KMS-11 (cell line): ENCODE data around the gene OGN.

Experiments used
- H2AFZ ChIP-seq: fragments of 200-600 bp; sonication (generic); 2 replicates; pipeline ENCODE4 v1.6.1; 2016; ENCODE audit warnings: antibody characterized with exemption, mixed run types, low read depth
- H3K27ac ChIP-seq: fragments of 200-600 bp; sonication (generic); 2 replicates; pipeline ENCODE4 v1.6.1; 2016; ENCODE audit warnings: mild to moderate bottlenecking, mixed run types
- H3K27me3 ChIP-seq: fragments of 200-600 bp; sonication (generic); 2 replicates; pipeline ENCODE4 v1.6.1; 2017; ENCODE audit warnings: mild to moderate bottlenecking, low read depth, mixed run types, moderate library complexity; ENCODE audit not compliant: insufficient read depth
- H3K36me3 ChIP-seq: fragments of 200-600 bp; sonication (generic); 2 replicates; pipeline ENCODE4 v1.6.1; 2017; ENCODE audit warnings: mild to moderate bottlenecking, mixed run types; ENCODE audit not compliant: insufficient read depth
- H3K4me1 ChIP-seq: fragments of 200-600 bp; sonication (generic); 2 replicates; pipeline ENCODE4 v1.6.1; 2016; ENCODE audit warnings: mild to moderate bottlenecking, low read depth, mixed run types; ENCODE audit not compliant: poor library complexity, severe bottlenecking
- H3K4me2 ChIP-seq: fragments of 200-600 bp; sonication (generic); 2 replicates; pipeline ENCODE4 v1.7.0; 2016; ENCODE audit warnings: mild to moderate bottlenecking, mixed run types
- H3K4me3 ChIP-seq: fragments of 200-600 bp; sonication (generic); IDR thresholded peaks from 2 replicates; pipeline ENCODE4 v1.6.1; 2017; ENCODE audit warnings: low read depth, low read length, mixed read lengths; ENCODE audit not compliant: insufficient read depth
- H3K79me2 ChIP-seq: fragments of 200-600 bp; sonication (generic); 2 replicates; pipeline ENCODE4 v1.6.1; 2016; ENCODE audit warnings: low read depth, mixed run types; ENCODE audit not compliant: insufficient read depth
- H3K9ac ChIP-seq: fragments of 200-600 bp; sonication (generic); 2 replicates; pipeline ENCODE4 v1.6.1; 2016; ENCODE audit warnings: mild to moderate bottlenecking, mixed run types
- H4K20me1 ChIP-seq: fragments of 200-600 bp; sonication (generic); 2 replicates; pipeline ENCODE4 v1.6.1; 2016; ENCODE audit warnings: mild to moderate bottlenecking, mixed run types; ENCODE audit not compliant: insufficient read depth
- CTCF ChIP-seq: fragments of 200-600 bp; sonication (generic); conservative IDR thresholded peaks from 2 replicates; pipeline ENCODE4 v1.6.1; 2017; ENCODE audit warnings: low read depth, mild to moderate bottlenecking, antibody characterized with exemption, low read length, moderate library complexity, mixed read lengths

The OGN gene

GRCh38 chr9:92402826-92403745, 1.3 kb downstream of the OGN start:
- no peaks in the 10 kb centered on the region for H4K20me1 ChIP-seq
- H3K36me3 ChIP-seq, result no peaks in the 10 kb centered on the region
- no peak overlapping the region for H3K27ac ChIP-seq
- no peak overlapping the region for H3K4me3 ChIP-seq
- no peak overlapping the region for H2AFZ ChIP-seq
- no peaks in the 10 kb centered on the region for H3K4me1 ChIP-seq
- H3K4me2 ChIP-seq, result no peak overlapping the region
- no peak overlapping the region for H3K9ac ChIP-seq
- no peaks in the 10 kb centered on the region for H3K27me3 ChIP-seq
- TF ChIP-seq CTCF, result no peak
- no peaks in the 10 kb centered on the region for H3K79me2 ChIP-seq

- Histone ChIP-seq H3K27ac (no peak overlapping the region), H3K79me2 (no peaks in the 10 kb centered on the region), H3K9ac (no peak overlapping the region), H2AFZ (no peak overlapping the region), H3K4me2 (no peak overlapping the region), H3K27me3 (no peaks in the 10 kb centered on the region), H4K20me1 (no peaks in the 10 kb centered on the region), H3K4me3 (no peak overlapping the region), H3K36me3 (no peaks in the 10 kb centered on the region), H3K4me1 (no peaks in the 10 kb centered on the region)
- TF ChIP-seq CTCF, result no peak
Measured at GRCh38 chr9:92402360-92402759, 2.0 kb downstream of the OGN start.

GRCh38 chr9:92397853-92398252, 6.5 kb downstream of the OGN start:
- Histone ChIP-seq H3K4me2 (no peak overlapping the region), H3K36me3 (no peaks in the 10 kb centered on the region), H3K4me1 (no peaks in the 10 kb centered on the region), H3K27ac (no peak overlapping the region), H3K79me2 (no peaks in the 10 kb centered on the region), H3K9ac (no peak overlapping the region), H4K20me1 (no peaks in the 10 kb centered on the region), H2AFZ (no peak overlapping the region), H3K27me3 (no peaks in the 10 kb centered on the region), H3K4me3 (no peak overlapping the region)
- no peak for TF ChIP-seq CTCF

- H4K20me1 ChIP-seq, result no peaks in the 10 kb centered on the region
- H3K4me3 ChIP-seq, result no peak overlapping the region
- H3K9ac ChIP-seq, result no peak overlapping the region
- H2AFZ ChIP-seq, result no peak overlapping the region
- no peaks in the 10 kb centered on the region for H3K79me2 ChIP-seq
- H3K36me3 ChIP-seq, result no peaks in the 10 kb centered on the region
- no peak overlapping the region for H3K27ac ChIP-seq
- H3K27me3 ChIP-seq, result no peaks in the 10 kb centered on the region
- TF ChIP-seq CTCF, result no peak
- H3K4me1 ChIP-seq, result no peaks in the 10 kb centered on the region
- no peak overlapping the region for H3K4me2 ChIP-seq
Measured at GRCh38 chr9:92395617-92396016, 8.8 kb downstream of the OGN start.
